HG03108 (cell line): ENCODE measurements around the gene SEMA4F.

Source experiments
- ATAC-seq: cut with Tn5 transposase; IDR thresholded peaks from one replicate; pipeline ENCODE4 v1.9.1; 2021; ENCODE audit warnings: moderate library complexity; ENCODE audit not compliant: unreplicated experiment

Gene SEMA4F

GRCh38 chr2:74704216-74704615 lies 50.2 kb downstream of the SEMA4F start:
- no peak for ATAC-seq

GRCh38 chr2:74706741-74707140 lies 52.7 kb downstream of the SEMA4F start:
- ATAC-seq, result no peak

GRCh38 chr2:74707837-74708236 lies 53.8 kb downstream of the SEMA4F start:
- ATAC-seq, result no peak

- ATAC-seq, result no peak
These were observed 54.2 kb downstream of the SEMA4F start for GRCh38 chr2:74708296-74708695.

GRCh38 chr2:74708883-74709282 lies 54.8 kb downstream of the SEMA4F start:
- no peak for ATAC-seq

GRCh38 chr2:74712223-74713053 lies 58.4 kb downstream of the SEMA4F start:
- no peak for ATAC-seq

GRCh38 chr2:74714691-74715080 lies 60.6 kb downstream of the SEMA4F start:
- no peak for ATAC-seq

- ATAC-seq, result peak; percentile 84
These were observed 61.2 kb downstream of the SEMA4F start for GRCh38 chr2:74715081-74715791.

- ATAC-seq, result no peak
These were observed 61.8 kb downstream of the SEMA4F start for GRCh38 chr2:74715880-74716279.

GRCh38 chr2:74719066-74719465 lies 65.0 kb downstream of the SEMA4F start:
- ATAC-seq, result no peak

GRCh38 chr2:74721316-74721715 lies 67.3 kb downstream of the SEMA4F start:
- ATAC-seq, result no peak

GRCh38 chr2:74724496-74724895 lies 70.4 kb downstream of the SEMA4F start:
- no peak for ATAC-seq

GRCh38 chr2:74725287-74725686 lies 71.2 kb downstream of the SEMA4F start:
- no peak for ATAC-seq

- ATAC-seq, result no peak
These were observed 74.8 kb downstream of the SEMA4F start for GRCh38 chr2:74728842-74729241.

GRCh38 chr2:74730530-74730929 lies 76.5 kb downstream of the SEMA4F start:
- no peak for ATAC-seq
